ENCODE measurements around the gene HOOK1. TPM values are rescaled to one million over a fixed set of nuclear protein-coding genes. Genes with fewer than 3 reads are reported as not detected.

Gene HOOK1
- total RNA-seq, 2 experiments from 2014 or later = not detected

GRCh38 chr1:59827055-59827643, 12.4 kb downstream of the HOOK1 start:
- intact Hi-C loops (cut with micrococcal nuclease; ENCODE audit: unreplicated experiment) = no loop called here
- Histone ChIP-seq H3K9me2 (ENCODE audit: insufficient read depth, low read length) (no peaks in the 10 kb centered on the region), H2AFZ (ENCODE audit: low read length) (no peak overlapping the region), H3K79me2 (ENCODE audit: insufficient read depth, low read depth, low read length) (no peaks in the 10 kb centered on the region), H3K4me3 (ENCODE audit: low read depth, low read length, poor library complexity, severe bottlenecking) (no peak overlapping the region), H3K27ac (ENCODE audit: low read depth, low read length, poor library complexity, severe bottlenecking) (no peak overlapping the region), H3K4me2 (ENCODE audit: low read length) (no peak overlapping the region), H3K36me3 (ENCODE audit: insufficient read depth, low read length) (no peaks in the 10 kb centered on the region), H3K4me1 (ENCODE audit: insufficient read depth, low read length, poor library complexity, severe bottlenecking) (no peaks in the 10 kb centered on the region), H4K20me1 (ENCODE audit: insufficient read depth, low read length) (no peaks in the 10 kb centered on the region), H3K9me3 (ENCODE audit: low read length) (no peaks in the 10 kb centered on the region)
- no TSS peak for BruUV-seq (replicated peaks)
- TF ChIP-seq EZH2phosphoT487 (IDR thresholded peaks at IDR 0.05; ENCODE audit: borderline replicate concordance, low read depth, low read length) = no peak
- TF ChIP-seq, protein P1, sequence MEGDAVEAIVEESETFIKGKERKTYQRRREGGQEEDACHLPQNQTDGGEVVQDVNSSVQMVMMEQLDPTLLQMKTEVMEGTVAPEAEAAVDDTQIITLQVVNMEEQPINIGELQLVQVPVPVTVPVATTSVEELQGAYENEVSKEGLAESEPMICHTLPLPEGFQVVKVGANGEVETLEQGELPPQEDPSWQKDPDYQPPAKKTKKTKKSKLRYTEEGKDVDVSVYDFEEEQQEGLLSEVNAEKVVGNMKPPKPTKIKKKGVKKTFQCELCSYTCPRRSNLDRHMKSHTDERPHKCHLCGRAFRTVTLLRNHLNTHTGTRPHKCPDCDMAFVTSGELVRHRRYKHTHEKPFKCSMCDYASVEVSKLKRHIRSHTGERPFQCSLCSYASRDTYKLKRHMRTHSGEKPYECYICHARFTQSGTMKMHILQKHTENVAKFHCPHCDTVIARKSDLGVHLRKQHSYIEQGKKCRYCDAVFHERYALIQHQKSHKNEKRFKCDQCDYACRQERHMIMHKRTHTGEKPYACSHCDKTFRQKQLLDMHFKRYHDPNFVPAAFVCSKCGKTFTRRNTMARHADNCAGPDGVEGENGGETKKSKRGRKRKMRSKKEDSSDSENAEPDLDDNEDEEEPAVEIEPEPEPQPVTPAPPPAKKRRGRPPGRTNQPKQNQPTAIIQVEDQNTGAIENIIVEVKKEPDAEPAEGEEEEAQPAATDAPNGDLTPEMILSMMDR (conservative IDR thresholded peaks at IDR 0.05; ENCODE audit: low read length) = no peak
- POLR2A ChIA-PET = no interaction called here
- DNase-seq (ENCODE audit: low spot score) = no peak
- CTCF ChIA-PET (ENCODE audit: unreplicated experiment) = no interaction called here

GRCh38 chr1:59828160-59828559, 13.4 kb downstream of the HOOK1 start:
- no TSS peak for BruUV-seq (replicated peaks)
- no peak for TF ChIP-seq EZH2phosphoT487 (IDR thresholded peaks at IDR 0.05; ENCODE audit: borderline replicate concordance, low read depth, low read length)
- TF ChIP-seq, protein P1 (conservative IDR thresholded peaks at IDR 0.05; ENCODE audit: low read length) = no peak
- Histone ChIP-seq H3K9me2 (ENCODE audit: insufficient read depth, low read length) (no peaks in the 10 kb centered on the region), H3K9me3 (ENCODE audit: low read length) (no peaks in the 10 kb centered on the region), H3K4me1 (ENCODE audit: insufficient read depth, low read length, poor library complexity, severe bottlenecking) (no peaks in the 10 kb centered on the region), H3K4me3 (ENCODE audit: low read depth, low read length, poor library complexity, severe bottlenecking) (no peak overlapping the region), H2AFZ (ENCODE audit: low read length) (no peak overlapping the region), H4K20me1 (ENCODE audit: insufficient read depth, low read length) (no peaks in the 10 kb centered on the region), H3K27ac (ENCODE audit: low read depth, low read length, poor library complexity, severe bottlenecking) (no peak overlapping the region), H3K36me3 (ENCODE audit: insufficient read depth, low read length) (no peaks in the 10 kb centered on the region), H3K4me2 (ENCODE audit: low read length) (no peak overlapping the region), H3K79me2 (ENCODE audit: insufficient read depth, low read depth, low read length) (no peaks in the 10 kb centered on the region)
- ChIA-PET POLR2A (no interaction called here), CTCF (ENCODE audit: unreplicated experiment) (no interaction called here)
- intact Hi-C loops (cut with micrococcal nuclease; ENCODE audit: unreplicated experiment) = no loop called here
- DNase-seq (ENCODE audit: low spot score) = no peak

- no TSS peak for BruUV-seq (replicated peaks)
- TF ChIP-seq, protein P1 (conservative IDR thresholded peaks at IDR 0.05; ENCODE audit: low read length) = no peak
- H3K4me1 ChIP-seq (ENCODE audit: insufficient read depth, low read length, poor library complexity, severe bottlenecking) = no peaks in the 10 kb centered on the region
- no peak overlapping the region for H3K4me3 ChIP-seq (ENCODE audit: low read depth, low read length, poor library complexity, severe bottlenecking)
- no peak overlapping the region for H3K4me2 ChIP-seq (ENCODE audit: low read length)
- H3K9me2 ChIP-seq (ENCODE audit: insufficient read depth, low read length) = no peaks in the 10 kb centered on the region
- no peaks in the 10 kb centered on the region for H3K79me2 ChIP-seq (ENCODE audit: insufficient read depth, low read depth, low read length)
- H2AFZ ChIP-seq (ENCODE audit: low read length) = no peak overlapping the region
- no peaks in the 10 kb centered on the region for H3K9me3 ChIP-seq (ENCODE audit: low read length)
- no peaks in the 10 kb centered on the region for H3K36me3 ChIP-seq (ENCODE audit: insufficient read depth, low read length)
- no peak overlapping the region for H3K27ac ChIP-seq (ENCODE audit: low read depth, low read length, poor library complexity, severe bottlenecking)
- intact Hi-C loops (cut with micrococcal nuclease; ENCODE audit: unreplicated experiment) = no loop called here
- DNase-seq (ENCODE audit: low spot score) = no peak
- no peaks in the 10 kb centered on the region for H4K20me1 ChIP-seq (ENCODE audit: insufficient read depth, low read length)
- CTCF ChIA-PET (ENCODE audit: unreplicated experiment) = no interaction called here
- POLR2A ChIA-PET = no interaction called here
Measured at GRCh38 chr1:59831529-59831928, 16.8 kb downstream of the HOOK1 start.

All from OCI-LY7 (cell line).